Astrocyte (in vitro differentiated cells and primary cell): ENCODE measurements around the gene KLHL28.

ENCODE experiments used
- CTCF ChIP-seq: IDR thresholded peaks from 2 replicates; pipeline ENCODE4 v1.5.1; 2011; ENCODE audit warnings: low read depth, mild to moderate bottlenecking, inconsistent platforms, low read length, moderate library complexity; ENCODE audit not compliant: insufficient read depth
- EZH2 ChIP-seq: IDR thresholded peaks from 2 replicates; pipeline ENCODE4 v1.6.1; 2012; ENCODE audit warnings: mild to moderate bottlenecking, low read length, inconsistent platforms; ENCODE audit not compliant: insufficient read depth

DNA sequence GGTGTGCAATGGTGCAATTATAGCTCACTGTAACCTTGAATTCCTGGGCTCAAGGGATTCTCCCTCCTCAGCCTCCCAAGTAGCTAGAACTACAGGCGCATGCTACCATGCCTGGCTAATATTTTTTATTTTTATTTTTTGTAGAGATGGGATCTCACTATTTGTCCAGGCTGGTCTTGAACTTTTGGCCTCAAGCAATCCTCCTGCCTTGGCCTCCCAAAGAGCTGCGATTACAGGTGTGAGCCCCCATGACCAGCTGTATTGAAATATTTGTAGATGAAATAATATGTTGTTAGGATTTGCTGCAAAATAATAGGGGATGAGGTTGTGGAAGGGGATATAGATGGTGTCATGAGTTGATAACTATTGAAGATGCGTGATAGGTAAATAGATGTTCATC lies 4.9 kb downstream of the KLHL28 start:
- TF ChIP-seq CTCF (no peak), EZH2 (no peak)
